NCI-H2227 treated with DMSO at 0.1 percent for 48 hours (cell line): ENCODE results near the gene FBXO3.
"Not testable (repeated sequence)": the region's sequence is repeated elsewhere in the genome, so short reads cannot be mapped to it uniquely, and the experiment has no call there.

ENCODE experiments used
- DNase-seq: peaks from one replicate; lab custom pipeline; 2025; lab: John Stamatoyannopoulos, UW

FBXO3 gene

DNA sequence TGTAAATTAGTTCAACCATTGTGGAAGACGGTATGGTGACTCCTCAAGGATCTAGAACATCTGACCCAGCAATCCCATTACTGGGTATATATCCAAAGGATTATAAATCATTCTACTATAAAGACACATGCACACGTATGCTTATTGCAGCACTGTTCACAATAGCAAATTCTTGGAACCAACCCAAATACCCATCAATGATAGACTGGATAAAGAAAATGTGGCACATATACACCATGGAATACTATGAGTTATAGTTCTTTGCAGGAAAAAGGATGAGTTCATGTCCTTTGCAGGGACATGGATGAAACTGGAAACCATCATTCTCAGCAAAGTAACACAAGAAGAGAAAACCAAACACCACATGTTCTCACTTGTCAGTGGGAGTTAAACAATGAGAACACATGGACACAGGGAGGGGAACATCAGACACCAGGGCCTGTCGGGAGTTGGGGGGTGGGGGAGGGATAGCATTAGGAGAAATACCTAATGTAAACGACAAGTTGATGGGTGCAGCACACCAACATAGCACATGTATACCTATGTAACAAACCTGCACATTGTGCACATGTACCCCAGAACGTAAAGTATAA lies 45.2 kb downstream of the FBXO3 start:
- not testable (repeated sequence) for DNase-seq

DNA sequence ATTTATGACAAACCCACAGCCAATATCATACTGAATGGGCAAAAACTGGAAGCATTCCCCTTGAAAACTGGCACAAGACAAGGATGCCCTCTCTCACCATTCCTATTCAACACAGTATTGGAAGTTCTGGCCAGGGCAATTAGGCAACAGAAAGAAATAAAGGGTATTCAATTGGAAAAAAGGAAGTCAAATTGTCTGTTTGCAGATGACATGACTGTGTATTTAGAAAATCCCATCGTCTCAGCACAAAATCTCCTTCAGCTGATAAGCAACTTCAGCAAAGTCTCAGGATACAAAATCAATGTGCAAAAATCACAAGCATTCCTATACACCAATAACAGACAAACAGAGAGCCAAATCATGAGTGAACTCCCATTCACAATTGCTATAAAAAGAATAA lies 46.8 kb downstream of the FBXO3 start:
- DNase-seq, result not testable (repeated sequence)

DNA sequence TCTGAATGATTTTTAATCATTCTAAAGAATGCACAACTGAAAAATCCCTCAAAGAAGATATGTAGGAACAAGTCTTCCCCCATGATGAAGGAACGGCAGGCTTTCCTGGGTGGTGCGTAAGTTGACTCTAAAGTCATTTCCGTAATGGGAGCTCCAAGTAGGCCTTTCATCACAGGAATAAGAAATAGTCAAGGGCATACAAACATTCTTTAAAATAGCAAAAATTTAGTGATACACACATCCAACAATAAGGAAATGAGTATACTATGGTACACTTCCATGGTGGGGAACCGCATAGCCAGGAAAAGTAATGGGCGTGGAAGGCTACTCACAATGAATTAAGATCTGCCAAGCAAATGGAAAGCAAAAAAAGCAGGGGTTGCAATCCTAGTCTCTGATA lies 48.8 kb downstream of the FBXO3 start:
- no peak for DNase-seq

DNA sequence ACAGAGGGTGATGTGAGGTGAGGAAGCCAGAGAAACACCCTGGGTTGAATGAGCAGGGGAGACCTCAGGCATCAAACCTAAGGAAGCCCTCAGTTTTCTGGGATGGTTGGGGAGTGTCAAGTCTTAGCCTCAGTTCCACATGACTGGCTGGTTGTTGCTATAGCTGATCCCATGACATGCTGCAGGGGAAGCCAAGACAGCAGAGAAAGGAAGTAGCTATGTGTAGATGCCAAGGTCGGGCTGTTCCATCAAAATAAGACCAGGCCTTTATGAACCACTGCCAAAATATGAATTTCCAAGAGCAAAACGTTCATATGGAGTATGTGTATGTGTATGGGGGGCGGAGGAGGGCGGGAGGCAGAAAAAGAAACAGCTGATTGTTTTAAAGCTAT lies 49.7 kb downstream of the FBXO3 start:
- DNase-seq, result no peak

DNA sequence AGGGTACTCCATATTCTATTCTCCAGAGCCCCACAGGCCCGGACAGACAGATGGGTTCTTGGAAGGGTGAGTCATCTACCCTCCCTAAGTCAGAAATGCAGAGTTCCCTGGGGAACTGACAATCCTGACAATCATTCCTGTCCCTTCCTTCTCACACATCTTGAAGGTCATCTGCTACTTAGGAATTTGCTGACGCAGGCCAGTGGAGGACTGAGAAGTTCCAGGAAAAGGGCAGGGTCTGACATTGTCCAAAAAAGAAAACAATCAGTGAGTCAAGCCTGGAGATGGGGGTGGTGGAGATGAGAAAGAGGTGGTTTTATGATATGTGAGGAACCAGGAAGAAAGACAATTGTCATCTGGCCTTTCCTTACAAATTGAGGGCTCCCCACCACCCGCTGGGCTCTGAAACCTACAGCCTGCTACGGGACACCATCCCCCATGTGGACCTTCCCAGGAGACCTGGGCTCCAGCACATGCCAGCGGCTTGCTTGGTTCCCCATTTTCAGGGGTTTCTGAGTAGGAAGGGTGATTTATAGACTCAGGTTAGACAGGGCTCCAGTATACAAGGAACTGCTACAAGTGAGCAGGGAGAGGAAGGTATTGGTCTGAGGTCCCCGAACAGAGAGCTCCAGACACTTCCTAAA lies 51.0 kb downstream of the FBXO3 start:
- DNase-seq, result no peak

DNA sequence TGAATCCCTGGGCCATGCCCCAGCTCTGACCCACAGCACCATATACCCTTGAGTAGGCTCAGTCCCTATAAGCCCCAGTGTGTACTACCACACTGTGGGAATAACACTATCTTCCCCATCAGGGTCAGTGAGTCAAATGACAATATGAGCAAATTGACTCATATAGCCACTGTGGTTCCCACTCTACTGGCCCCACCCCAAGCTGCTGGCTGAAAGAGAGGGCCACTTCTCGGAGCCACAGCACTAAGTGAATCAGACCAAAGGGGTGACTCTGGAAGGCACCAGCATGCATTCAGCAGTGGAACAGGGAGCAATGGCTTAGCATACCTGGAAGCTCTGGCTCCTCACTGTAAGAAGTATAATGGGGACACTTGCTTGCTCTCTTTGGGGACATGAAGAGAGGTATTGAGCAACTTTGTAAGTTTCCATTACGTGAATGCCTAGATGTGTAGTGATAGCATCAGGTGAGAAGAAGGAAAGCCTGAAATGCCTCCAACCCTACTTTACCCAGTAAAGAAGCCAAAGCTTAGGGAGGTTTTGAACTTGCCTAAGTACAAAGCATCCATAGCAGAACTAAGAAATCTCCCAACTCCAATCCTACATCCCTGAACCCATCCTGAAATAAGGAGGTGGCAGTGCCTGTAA lies 51.6 kb downstream of the FBXO3 start:
- DNase-seq, result no peak

DNA sequence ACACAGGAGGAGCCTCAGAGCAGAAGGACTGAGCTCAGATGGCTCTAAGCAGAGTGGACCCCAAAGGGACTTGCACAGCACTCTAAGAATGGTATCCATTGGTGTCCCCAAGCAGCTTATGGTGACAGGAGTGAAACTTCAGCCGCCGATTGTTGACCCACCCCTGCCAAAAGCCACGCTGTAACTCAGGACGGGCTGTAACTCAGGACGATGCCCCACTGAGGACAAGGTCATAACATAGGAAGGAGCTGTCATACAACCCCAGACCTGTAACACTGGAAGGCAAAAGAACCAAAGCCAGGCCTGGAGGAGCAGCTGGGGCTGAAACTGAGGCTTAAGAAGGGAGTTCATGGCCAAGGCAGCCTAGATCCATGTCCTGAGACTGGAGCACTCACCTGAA lies 52.3 kb downstream of the FBXO3 start:
- no peak for DNase-seq

DNA sequence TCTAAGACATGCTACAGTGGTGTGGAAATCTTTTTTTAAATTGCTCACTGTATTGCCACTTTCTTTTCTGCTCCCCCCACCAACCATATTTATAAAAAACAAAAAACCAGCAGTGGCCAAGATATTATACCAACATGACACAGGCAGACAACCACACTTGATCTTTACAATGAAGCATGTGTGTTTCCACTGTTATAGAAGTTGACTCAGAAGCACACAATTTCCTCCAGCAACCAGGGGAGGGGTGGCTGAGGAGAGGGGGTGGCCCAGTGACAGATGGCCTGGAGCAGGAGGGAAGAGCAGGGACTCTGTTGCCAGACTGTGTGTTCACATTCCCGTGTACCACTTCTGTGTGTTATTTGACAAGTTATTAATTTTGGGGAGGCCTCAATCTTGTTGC lies 52.9 kb downstream of the FBXO3 start:
- no peak for DNase-seq

DNA sequence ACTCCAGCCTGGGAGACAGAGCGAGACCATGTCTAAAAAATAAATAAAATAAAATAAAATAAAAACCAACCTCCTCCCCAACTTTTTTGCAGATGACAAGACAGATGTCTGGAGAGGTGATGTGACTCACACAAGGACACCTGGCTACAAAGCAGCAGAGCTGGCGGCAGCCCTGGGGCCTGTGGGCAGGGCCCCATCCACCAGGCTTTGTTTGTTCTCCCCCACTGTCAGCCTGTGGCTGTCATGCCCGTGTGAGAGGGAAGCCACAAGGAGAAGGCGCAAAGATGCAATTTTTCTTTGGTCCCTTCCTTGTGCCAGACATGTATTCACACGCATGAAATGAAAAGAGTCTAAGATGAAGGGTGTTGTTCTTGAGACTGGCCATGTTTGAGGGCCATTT lies 54.7 kb downstream of the FBXO3 start:
- DNase-seq, result no peak

DNA sequence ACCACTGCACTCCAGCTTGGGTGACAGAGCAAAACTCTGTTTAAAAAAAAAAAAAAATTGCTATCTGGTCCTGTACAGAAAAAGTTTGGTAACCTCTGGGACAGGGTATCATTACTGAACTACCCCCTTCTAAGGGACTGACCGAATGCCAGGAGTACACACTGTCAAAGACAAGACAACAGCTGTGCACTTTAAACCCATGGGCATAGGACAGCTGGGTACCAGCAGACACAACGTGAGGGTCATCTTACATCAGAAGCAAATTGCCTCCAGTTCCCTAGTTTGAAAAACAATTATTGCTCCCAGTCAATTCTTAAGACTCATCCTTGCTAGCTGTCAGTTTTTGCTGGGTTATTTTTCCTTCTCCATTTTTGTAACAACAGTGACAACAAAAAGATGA lies 55.9 kb downstream of the FBXO3 start:
- no peak for DNase-seq

DNA sequence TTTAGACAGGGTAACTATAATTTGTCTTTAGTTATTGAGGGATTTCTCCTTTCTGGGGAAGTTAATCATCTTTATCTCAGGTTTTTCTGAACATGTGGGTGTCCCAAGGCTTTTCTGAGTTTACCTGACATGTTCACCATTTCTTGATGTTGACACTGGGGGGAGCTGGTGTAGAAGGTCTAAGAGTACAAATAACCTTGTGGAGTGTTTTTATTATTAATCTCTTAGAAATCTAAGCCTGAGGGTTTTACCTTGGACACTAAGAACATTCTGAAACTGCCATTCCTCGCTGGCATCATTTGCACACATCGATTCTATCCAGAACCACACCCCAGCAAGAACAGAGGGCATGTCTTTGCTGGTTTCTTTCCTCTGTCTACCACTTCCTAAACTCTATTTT lies 58.1 kb downstream of the FBXO3 start:
- no peak for DNase-seq

DNA sequence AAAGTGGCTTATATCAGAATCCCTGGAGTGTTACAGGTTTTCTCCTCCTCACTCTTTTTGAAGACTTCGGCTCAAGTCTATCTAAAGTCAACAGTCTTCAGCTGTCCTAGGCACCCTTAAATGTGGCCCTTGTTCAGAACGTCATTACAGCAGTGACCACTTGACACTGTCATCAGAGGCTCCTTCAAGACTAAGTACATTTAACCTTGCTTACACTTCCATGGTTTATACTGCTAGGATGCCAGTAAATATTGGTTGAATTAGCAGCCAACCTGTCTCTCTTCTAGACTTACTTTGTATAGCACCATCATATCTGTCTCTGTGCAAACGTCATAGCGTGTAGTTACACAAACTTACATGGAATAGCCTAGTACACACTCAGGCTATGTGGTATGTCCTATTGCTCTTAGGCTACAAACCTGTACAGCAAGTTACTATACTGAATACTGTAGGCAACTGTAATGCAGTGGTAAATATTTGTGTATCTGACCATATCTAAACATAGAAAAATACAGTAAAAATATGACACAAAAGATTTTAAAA lies 60.4 kb downstream of the FBXO3 start:
- no peak for DNase-seq

DNA sequence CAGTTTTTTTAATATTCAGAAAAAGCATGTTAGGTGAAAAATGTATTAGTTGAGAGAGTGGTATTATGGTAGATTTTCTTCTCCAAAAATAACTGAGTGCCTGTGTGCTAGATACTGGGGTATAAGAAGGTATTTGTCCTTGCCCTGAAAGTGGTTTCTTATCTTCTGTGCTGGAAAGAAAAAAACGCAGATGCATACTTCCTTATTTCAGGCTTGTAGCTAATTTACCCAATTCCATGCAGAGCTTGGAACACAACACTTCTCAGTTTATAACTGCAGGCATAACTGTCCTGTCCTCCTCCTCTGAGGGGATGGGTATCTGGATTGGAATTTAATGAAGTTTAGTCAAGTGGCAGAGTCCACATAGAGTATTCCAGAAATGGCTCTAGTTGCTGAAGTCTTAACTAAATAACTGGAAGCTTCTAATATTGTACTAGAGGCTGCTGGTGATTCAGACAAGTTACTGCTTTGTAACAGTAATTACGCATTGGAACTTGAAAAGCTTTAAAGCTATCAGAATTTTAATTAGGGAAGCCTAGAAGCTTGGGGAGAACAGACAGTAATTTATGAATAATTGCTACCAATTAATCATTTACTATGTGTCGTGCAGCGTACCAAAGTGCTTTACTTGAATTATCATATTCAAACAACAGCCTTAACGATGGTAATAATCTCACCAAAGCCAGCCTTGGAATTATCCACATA lies 61.0 kb downstream of the FBXO3 start:
- DNase-seq, result no peak

DNA sequence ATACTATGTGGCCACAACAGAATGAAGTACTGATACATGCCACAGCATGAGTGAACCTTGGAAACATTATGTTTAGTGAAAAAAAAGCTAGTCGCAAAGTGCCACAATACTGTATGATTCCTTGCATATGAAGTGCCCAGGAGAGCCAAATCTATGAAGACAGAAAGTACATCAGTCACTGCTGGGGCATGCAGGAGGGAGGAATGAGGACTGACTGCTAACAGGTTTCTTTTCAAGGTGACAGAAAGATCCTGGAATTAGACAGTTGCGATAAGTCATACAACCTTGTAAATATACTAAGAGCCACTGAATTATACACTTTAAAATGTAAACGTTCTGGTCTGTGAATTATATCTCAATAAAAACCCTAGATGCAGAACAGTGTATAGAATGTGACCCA lies 61.9 kb downstream of the FBXO3 start:
- DNase-seq, result no peak

DNA sequence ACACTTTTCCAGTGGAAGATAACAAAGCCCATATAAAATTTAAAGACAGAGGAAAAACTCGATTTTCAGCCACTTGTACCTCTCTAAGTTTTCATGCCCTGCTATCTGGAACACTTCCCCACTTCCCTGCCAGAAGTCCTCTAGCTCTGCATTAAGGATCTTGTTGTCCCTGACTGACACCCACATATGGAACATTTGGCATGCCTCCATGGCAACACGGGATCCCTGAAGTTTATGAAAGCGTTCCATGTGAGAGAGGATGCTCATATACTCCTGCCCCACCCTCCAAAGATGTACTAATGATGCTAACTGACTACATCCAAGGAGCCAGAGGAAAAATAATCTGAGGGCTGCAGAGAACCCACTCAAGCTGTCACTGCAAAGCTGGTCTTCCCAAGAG lies 64.9 kb downstream of the FBXO3 start:
- no peak for DNase-seq

DNA sequence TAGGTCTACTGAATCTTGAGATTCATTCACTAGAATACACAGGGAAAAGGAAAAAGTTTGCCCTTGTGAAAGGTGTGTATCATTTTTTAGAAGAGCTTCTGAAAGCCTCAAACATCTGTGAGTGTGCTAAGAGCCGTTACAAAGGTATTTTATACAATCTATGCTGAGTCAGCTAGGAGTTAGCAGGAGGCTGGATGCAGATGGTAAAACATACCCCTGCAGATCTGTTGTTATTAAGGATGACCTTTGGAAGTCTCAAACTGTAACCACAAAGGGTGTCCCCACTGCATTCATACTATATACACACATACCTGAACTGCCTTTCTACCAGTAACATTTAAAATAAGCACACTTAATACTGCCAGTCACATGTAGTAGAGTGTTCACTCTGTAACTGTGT lies 65.3 kb downstream of the FBXO3 start:
- DNase-seq, result no peak

DNA sequence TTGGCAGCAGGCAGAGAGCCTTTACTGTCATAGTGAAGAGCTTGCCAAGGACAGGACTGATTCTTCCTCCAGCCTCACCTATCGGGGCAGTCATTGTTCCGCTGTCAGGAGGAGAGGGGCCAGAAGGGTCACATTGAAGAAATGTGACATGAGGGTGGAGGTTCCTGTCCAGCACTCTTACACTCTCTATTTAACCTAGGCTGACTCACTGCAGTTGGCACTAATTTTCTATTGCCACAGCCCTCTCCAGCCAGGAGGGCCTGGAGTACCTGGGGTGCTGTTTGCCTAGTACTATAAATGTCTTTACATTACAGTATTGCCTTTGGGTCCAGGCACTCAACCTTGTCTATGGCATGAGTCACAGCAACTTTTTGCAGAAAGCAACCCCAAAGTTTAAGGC lies 66.5 kb downstream of the FBXO3 start:
- DNase-seq, result not testable (repeated sequence)

DNA sequence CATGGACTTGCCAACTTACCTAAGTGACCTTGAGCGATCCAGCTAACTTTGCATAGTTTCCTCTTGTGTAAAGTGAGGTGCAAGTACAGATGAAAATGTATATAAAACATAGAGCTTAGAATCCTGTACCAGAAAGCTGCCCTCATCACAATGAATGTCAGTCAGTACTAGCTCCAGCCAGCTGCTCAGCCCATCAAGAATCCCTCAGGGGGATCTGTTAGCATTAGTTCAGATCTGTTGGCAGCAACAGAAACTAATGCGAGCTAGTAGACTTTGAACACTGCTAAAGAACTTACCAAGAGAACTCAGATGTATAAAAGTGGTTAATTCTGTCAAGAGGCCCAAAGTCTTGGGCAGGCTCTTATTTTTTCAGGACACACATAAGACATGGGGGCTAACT lies 67.4 kb downstream of the FBXO3 start:
- no peak for DNase-seq

DNA sequence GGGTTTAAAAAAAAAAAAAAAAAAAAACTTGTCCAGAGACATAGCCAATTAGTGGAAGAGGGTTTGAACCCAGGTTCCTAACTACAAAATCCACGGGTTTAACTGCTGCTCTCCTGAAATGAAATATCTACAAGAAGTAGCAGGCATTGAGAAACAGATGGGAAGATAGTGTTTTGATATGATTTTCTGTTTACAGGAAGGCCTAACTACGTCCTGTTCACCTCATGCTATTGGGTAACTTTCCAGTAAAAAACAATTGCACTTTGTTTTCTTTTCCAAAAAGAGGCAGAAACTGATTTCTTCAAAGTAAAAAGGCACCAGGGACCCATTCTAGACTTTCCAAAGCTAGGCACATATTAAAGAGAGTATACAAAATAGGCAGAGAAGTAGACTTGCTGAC lies 67.8 kb downstream of the FBXO3 start:
- no peak for DNase-seq

DNA sequence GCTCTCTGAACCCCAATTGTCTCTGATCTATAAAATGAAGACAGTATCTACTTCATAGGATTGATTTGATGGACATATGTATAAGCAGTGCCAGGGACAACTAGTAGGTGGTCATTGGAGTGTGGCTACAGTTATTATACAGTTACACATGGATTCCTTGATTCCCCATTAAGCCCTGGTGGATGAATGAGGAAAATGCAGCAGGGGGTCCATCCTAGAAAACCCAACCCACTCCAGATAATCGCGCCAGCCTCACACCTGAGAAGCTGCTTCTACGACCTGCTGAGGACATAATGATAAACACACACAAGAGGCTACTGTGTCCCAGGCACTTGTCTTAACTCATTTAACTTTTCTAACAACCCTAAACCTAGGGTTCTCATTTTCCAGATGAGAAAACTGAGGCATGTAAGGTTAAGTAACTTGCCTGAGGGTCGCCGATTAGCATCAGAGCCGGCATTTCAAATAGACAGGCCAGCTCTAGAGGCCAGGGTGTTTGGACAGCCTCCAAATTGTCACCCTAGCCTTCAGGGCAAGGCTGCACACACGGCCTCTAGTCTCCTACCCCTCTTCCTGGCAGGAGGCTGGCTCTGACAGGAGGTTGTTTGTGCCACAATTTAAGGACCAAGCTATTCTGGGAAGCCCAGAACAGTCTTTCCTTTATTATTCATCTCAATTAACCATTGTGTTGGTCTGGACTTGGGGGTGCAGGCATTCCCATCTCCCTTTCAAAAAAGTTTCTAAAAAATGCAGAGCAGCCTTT lies 69.9 kb downstream of the FBXO3 start:
- DNase-seq, result no peak

DNA sequence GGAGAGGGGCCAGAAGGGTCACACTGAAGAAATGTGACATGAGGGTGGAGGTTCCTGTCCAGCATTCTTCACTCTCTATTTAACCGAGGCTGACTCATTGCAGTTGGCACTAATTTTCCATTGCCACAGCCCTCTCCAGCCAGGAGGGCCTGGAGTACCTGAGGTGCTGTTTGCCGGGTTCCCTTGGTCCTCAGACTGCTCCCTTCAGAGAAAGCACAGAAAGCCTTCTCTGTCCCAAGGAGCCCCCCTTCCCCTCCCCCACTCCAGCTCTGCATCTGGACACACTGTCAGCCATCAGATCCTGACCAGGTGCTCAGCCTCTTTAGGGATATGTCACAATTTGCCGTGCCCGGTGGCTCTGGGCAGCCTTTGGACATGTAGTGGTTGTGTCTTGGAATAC lies 70.5 kb downstream of the FBXO3 start:
- no peak for DNase-seq

DNA sequence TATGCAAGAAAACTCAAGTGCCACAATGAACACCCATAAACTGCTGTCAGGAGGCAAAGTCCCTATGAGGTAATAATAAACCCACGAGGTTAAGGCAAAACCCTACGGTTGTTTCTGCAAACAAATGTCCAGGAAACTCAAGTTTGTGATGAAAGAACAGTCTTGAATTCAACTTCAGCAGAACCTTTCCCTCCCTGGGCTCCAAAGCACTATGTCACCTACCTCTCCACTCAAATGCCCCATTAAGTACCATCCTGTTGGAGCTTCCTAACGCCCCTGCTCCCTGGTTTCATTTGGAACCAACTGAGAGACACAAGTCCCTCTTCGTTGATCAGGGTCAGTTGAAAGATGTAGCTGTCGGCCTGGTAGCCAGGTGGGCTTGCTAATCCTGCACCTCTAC lies 71.1 kb downstream of the FBXO3 start:
- no peak for DNase-seq
